NT2/D1 (cell line): Measurements from ENCODE around the gene INAVA.
"Not testable (repeated sequence)": the region's sequence is repeated elsewhere in the genome, so short reads cannot be mapped to it uniquely, and the experiment has no call there.

Experiments
- DNase-seq: peaks from one replicate; pipeline ENCODE4 v3.0.0-alpha.2; 2011; ENCODE audit warnings: low read depth, low spot score
- H3K27me3 ChIP-seq: 2 replicates; pipeline ENCODE4 v1.6.0; 2011; ENCODE audit warnings: mild to moderate bottlenecking; ENCODE audit not compliant: insufficient read length, insufficient read depth
- H3K36me3 ChIP-seq: 2 replicates; pipeline ENCODE4 v1.6.1; 2011; ENCODE audit warnings: mild to moderate bottlenecking, low read length, mixed read lengths; ENCODE audit not compliant: insufficient read depth, insufficient read length
- H3K4me1 ChIP-seq: 2 replicates; pipeline ENCODE4 v1.5.1; 2011; ENCODE audit not compliant: insufficient read depth, insufficient read length
- H3K4me3 ChIP-seq: 2 replicates; pipeline ENCODE4 v1.5.1; 2011; ENCODE audit warnings: low read depth; ENCODE audit not compliant: insufficient read length
- H3K9ac ChIP-seq: 2 replicates; pipeline ENCODE4 v1.6.0; 2011; ENCODE audit warnings: low read depth; ENCODE audit not compliant: insufficient read length
- H3K9me3 ChIP-seq: 2 replicates; pipeline ENCODE4 v1.5.1; 2011; ENCODE audit warnings: mild to moderate bottlenecking, low read length; ENCODE audit not compliant: insufficient read depth
- SUZ12 ChIP-seq: IDR thresholded peaks from 2 replicates; pipeline ENCODE4 v1.6.1; 2011; ENCODE audit not compliant: insufficient read length, insufficient read depth; ENCODE audit errors: extremely low read depth
- YY1 ChIP-seq: IDR thresholded peaks from 2 replicates; pipeline ENCODE4 v1.6.1; 2011; ENCODE audit not compliant: insufficient read length, insufficient read depth
- ZNF274 ChIP-seq: IDR thresholded peaks from 2 replicates; pipeline ENCODE4 v1.6.1; 2011; ENCODE audit warnings: mild to moderate bottlenecking, low read depth, low read length

The INAVA gene

GRCh38 chr1:200960236-200960947, 65.7 kb downstream of the INAVA start:
- TF ChIP-seq SUZ12 (no peak), ZNF274 (no peak), YY1 (no peak)
- H3K27me3 ChIP-seq = no peaks in the 10 kb centered on the region
- no peak overlapping the region for H3K4me3 ChIP-seq
- peak overlapping the region; percentile 25 for H3K9ac ChIP-seq
- H3K9me3 ChIP-seq = no peaks in the 10 kb centered on the region
- peaks cover 12% of the 10 kb centered on the region for H3K4me1 ChIP-seq
- no peaks in the 10 kb centered on the region for H3K36me3 ChIP-seq
- no peak for DNase-seq

GRCh38 chr1:200960948-200961340, 66.2 kb downstream of the INAVA start:
- H3K4me3 ChIP-seq = no peak overlapping the region
- no peaks in the 10 kb centered on the region for H3K9me3 ChIP-seq
- no peak for TF ChIP-seq SUZ12
- no peak for TF ChIP-seq YY1
- TF ChIP-seq ZNF274 = no peak
- peaks cover 12% of the 10 kb centered on the region for H3K4me1 ChIP-seq
- no peak for DNase-seq
- H3K36me3 ChIP-seq = no peaks in the 10 kb centered on the region
- peak overlapping the region; percentile 25 for H3K9ac ChIP-seq
- no peaks in the 10 kb centered on the region for H3K27me3 ChIP-seq

GRCh38 chr1:200962151-200962550, 67.5 kb downstream of the INAVA start:
- not testable (repeated sequence) for DNase-seq, H3K9me3 ChIP-seq, H3K9ac ChIP-seq, H3K36me3 ChIP-seq, H3K4me3 ChIP-seq, H3K27me3 ChIP-seq
- H3K4me1 ChIP-seq = peaks cover 12% of the 10 kb centered on the region

- TF ChIP-seq ZNF274 (no peak), SUZ12 (no peak)
- DNase-seq = no peak
- H3K4me3 ChIP-seq = no peak overlapping the region
- H3K36me3 ChIP-seq = no peaks in the 10 kb centered on the region
- H3K9ac ChIP-seq = no peak overlapping the region
- no peaks in the 10 kb centered on the region for H3K27me3 ChIP-seq
- H3K4me1 ChIP-seq = peaks cover 12% of the 10 kb centered on the region
- H3K9me3 ChIP-seq = no peaks in the 10 kb centered on the region
Measured at GRCh38 chr1:200962631-200963030, 67.9 kb downstream of the INAVA start.

- Histone ChIP-seq H3K4me3 (no peak overlapping the region), H3K4me1 (peaks cover 12% of the 10 kb centered on the region), H3K9ac (no peak overlapping the region), H3K27me3 (no peaks in the 10 kb centered on the region), H3K9me3 (no peaks in the 10 kb centered on the region), H3K36me3 (no peaks in the 10 kb centered on the region)
- no peak for DNase-seq
- TF ChIP-seq YY1 (no peak), ZNF274 (no peak), SUZ12 (no peak)
Measured at GRCh38 chr1:200963076-200963475, 68.4 kb downstream of the INAVA start.

GRCh38 chr1:200963888-200964287, 69.2 kb downstream of the INAVA start:
- not testable (repeated sequence) for H3K9me3 ChIP-seq, H3K27me3 ChIP-seq, DNase-seq, H3K4me1 ChIP-seq, H3K4me3 ChIP-seq, H3K36me3 ChIP-seq, H3K9ac ChIP-seq
